SK-MEL-5 (cell line): ENCODE data around the gene IRF2BP2. TPM values are rescaled to one million over a fixed set of nuclear protein-coding genes. Genes with fewer than 3 reads are reported as not detected.

Experiments
- DNase-seq: peaks from one replicate; pipeline ENCODE4 v3.0.0-alpha.2; 2016; ENCODE audit warnings: low read depth, low spot score
- in situ Hi-C: cut with HindIII; loops from 2 replicates; pipeline ENCODE4 v1.10.0; 2016; ENCODE audit warnings: low sequenced_read_pairs, high pct_unique_total_duplicates, low pct_unique_long_range_greater_than_20kb
- total RNA-seq: library from RNA; depleted of rRNA; stranded (reverse); fragments of >200 nt; shearing (Covaris generic); gene quantifications from 2 replicates; pipeline ENCODE4 v1.2.3, GENCODE V29; 2014

The IRF2BP2 gene
- total RNA-seq, 1 experiment from 2014 or later, result 47.5 TPM

GRCh38 chr1:234607109-234608024, 2.6 kb downstream of the IRF2BP2 start:
- DNase-seq, result peak; percentile 63
- in situ Hi-C loops, result no loop called here

GRCh38 chr1:234606784-234607108, 3.2 kb downstream of the IRF2BP2 start:
- in situ Hi-C loops, result no loop called here
- DNase-seq, result no peak

- peak; percentile 53 for DNase-seq
- in situ Hi-C loops, result no loop called here
Observed at GRCh38 chr1:234605983-234606783, 3.8 kb downstream of the IRF2BP2 start.

- no peak for DNase-seq
- in situ Hi-C loops, result no loop called here
Observed at GRCh38 chr1:234605399-234605982, 4.5 kb downstream of the IRF2BP2 start.

- in situ Hi-C loops, result no loop called here
- no peak for DNase-seq
Observed at GRCh38 chr1:234604495-234605398, 5.2 kb downstream of the IRF2BP2 start.

GRCh38 chr1:234603221-234604204, 6.5 kb downstream of the IRF2BP2 start:
- peak; percentile 29 for DNase-seq
- in situ Hi-C loops, result no loop called here

- DNase-seq, result peak; percentile 77
- in situ Hi-C loops, result no loop called here
Observed at GRCh38 chr1:234602334-234603220, 7.4 kb downstream of the IRF2BP2 start.

- in situ Hi-C loops, result no loop called here
- DNase-seq, result peak; percentile 68
Observed at GRCh38 chr1:234601301-234602017, 8.5 kb downstream of the IRF2BP2 start.

GRCh38 chr1:234600418-234601281, 9.3 kb downstream of the IRF2BP2 start:
- in situ Hi-C loops, result no loop called here
- peak; percentile 57 for DNase-seq

- peak; percentile 84 for DNase-seq
- in situ Hi-C loops, result loop anchor here (10.0 kb wide), 1 partner anchor 475 kb away; no protein-coding TSS in a partner anchor
Observed at GRCh38 chr1:234599617-234600417, 10.2 kb downstream of the IRF2BP2 start.

GRCh38 chr1:234598974-234599616, 10.9 kb downstream of the IRF2BP2 start:
- no peak for DNase-seq

GRCh38 chr1:234597894-234598293, 12.1 kb downstream of the IRF2BP2 start:
- in situ Hi-C loops, result loop anchor here (10.0 kb wide), 1 partner anchor 477 kb away; no protein-coding TSS in a partner anchor
- DNase-seq, result peak; percentile 70

More at GRCh38 chr1:234598974-234599616, 10.9 kb downstream of the IRF2BP2 start:
- in situ Hi-C loops, result loop anchor here (10.0 kb wide), 1 partner anchor 476 kb away; no protein-coding TSS in a partner anchor
